H9 (cell line): ENCODE data around the gene TMEM127. TPM values are rescaled to one million over a fixed set of nuclear protein-coding genes. Genes with fewer than 3 reads are reported as not detected.
"Not testable (repeated sequence)": the region's sequence is repeated elsewhere in the genome, so short reads cannot be mapped to it uniquely, and the experiment has no call there.

Source experiments
- DNase-seq: peaks from one replicate; pipeline ENCODE4 v3.0.0-alpha.2; 2017
- H2AFZ ChIP-seq: one replicate; pipeline ENCODE4 v1.6.1; 2013; ENCODE audit warnings: mild to moderate bottlenecking, low read length, control low read depth, moderate library complexity
- H2AK5ac ChIP-seq: 2 replicates; pipeline ENCODE4 v1.6.1; 2013; ENCODE audit warnings: low read length, control low read depth, mixed read lengths; ENCODE audit not compliant: insufficient read length
- H2BK120ac ChIP-seq: one replicate; pipeline ENCODE4 v1.6.1; 2013; ENCODE audit warnings: low read depth, mild to moderate bottlenecking, low read length, control low read depth, inconsistent platforms; ENCODE audit not compliant: poor library complexity, severe bottlenecking
- H2BK12ac ChIP-seq: 2 replicates; pipeline ENCODE4 v1.6.1; 2013; ENCODE audit warnings: low read length, control low read depth, mixed read lengths, low read depth; ENCODE audit not compliant: insufficient read length
- H2BK15ac ChIP-seq: 2 replicates; pipeline ENCODE4 v1.6.1; 2013; ENCODE audit warnings: low read depth, low read length, control low read depth
- H2BK20ac ChIP-seq: one replicate; pipeline ENCODE4 v1.6.1; 2013; ENCODE audit warnings: low read depth, mild to moderate bottlenecking, low read length, control low read depth, inconsistent platforms; ENCODE audit not compliant: poor library complexity, severe bottlenecking
- H2BK5ac ChIP-seq: 2 replicates; pipeline ENCODE4 v1.6.1; 2013; ENCODE audit warnings: low read length, control low read depth, mixed read lengths; ENCODE audit not compliant: insufficient read length
- H3K14ac ChIP-seq: 2 replicates; pipeline ENCODE4 v1.6.1; 2013; ENCODE audit warnings: low read length, control low read depth; ENCODE audit not compliant: insufficient read depth
- H3K18ac ChIP-seq: 2 replicates; pipeline ENCODE4 v1.6.1; 2013; ENCODE audit warnings: low read depth, mild to moderate bottlenecking, mixed read lengths, low read length, control low read depth; ENCODE audit not compliant: insufficient read length
- H3K23ac ChIP-seq: 2 replicates; pipeline ENCODE4 v1.6.1; 2013; ENCODE audit warnings: low read length, control low read depth, mixed read lengths, low read depth; ENCODE audit not compliant: insufficient read length
- H3K23me2 ChIP-seq: 2 replicates; pipeline ENCODE4 v1.6.1; 2013; ENCODE audit warnings: low read depth, mild to moderate bottlenecking, mixed read lengths, low read length, control low read depth; ENCODE audit not compliant: insufficient read length, poor library complexity, severe bottlenecking
- H3K27ac ChIP-seq: 2 replicates; pipeline ENCODE4 v1.5.1; 2013; ENCODE audit warnings: low read length, control low read depth, mixed read lengths, low read depth; ENCODE audit not compliant: insufficient read length
- H3K27me3 ChIP-seq: 2 replicates; pipeline ENCODE4 v1.6.1; 2013; ENCODE audit warnings: low read length, control low read depth, inconsistent platforms; ENCODE audit not compliant: insufficient read depth
- H3K4ac ChIP-seq: 2 replicates; pipeline ENCODE4 v1.6.1; 2013; ENCODE audit warnings: low read depth, mild to moderate bottlenecking, control low read depth, inconsistent platforms, low read length, moderate library complexity
- H3K4me1 ChIP-seq: 2 replicates; pipeline ENCODE4 v1.6.1; 2013; ENCODE audit warnings: low read length, control low read depth, inconsistent platforms; ENCODE audit not compliant: insufficient read depth
- H3K4me2 ChIP-seq: 2 replicates; pipeline ENCODE4 v1.6.1; 2013; ENCODE audit warnings: low read length, control low read depth, mixed read lengths; ENCODE audit not compliant: insufficient read length, insufficient read depth
- H3K56ac ChIP-seq: 2 replicates; pipeline ENCODE4 v1.6.1; 2013; ENCODE audit warnings: low read depth, mild to moderate bottlenecking, mixed read lengths, low read length, control low read depth; ENCODE audit not compliant: insufficient read length
- H3K79me1 ChIP-seq: 2 replicates; pipeline ENCODE4 v1.6.1; 2013; ENCODE audit warnings: low read depth, mild to moderate bottlenecking, moderate library complexity, low read length, control low read depth, inconsistent platforms; ENCODE audit not compliant: insufficient read depth, poor library complexity, severe bottlenecking
- H3K79me2 ChIP-seq: 2 replicates; pipeline ENCODE4 v1.6.1; 2013; ENCODE audit warnings: low read length, control low read depth, inconsistent platforms; ENCODE audit not compliant: insufficient read depth
- H3K9ac ChIP-seq: 2 replicates; pipeline ENCODE4 v1.6.1; 2013; ENCODE audit warnings: low read length, control low read depth, mixed read lengths; ENCODE audit not compliant: insufficient read length; ENCODE audit errors: extremely low read depth
- H3K9me3 ChIP-seq: one replicate; pipeline ENCODE4 v1.6.1; 2013; ENCODE audit warnings: low read depth, low read length, inconsistent platforms; ENCODE audit not compliant: control insufficient read depth
- H3T11ph ChIP-seq: one replicate; pipeline ENCODE4 v1.6.1; 2013; ENCODE audit warnings: mild to moderate bottlenecking, low read length, control low read depth, inconsistent platforms
- H4K20me1 ChIP-seq: one replicate; pipeline ENCODE4 v1.6.1; 2013; ENCODE audit not compliant: control insufficient read depth, insufficient read length, insufficient read depth
- H4K5ac ChIP-seq: 2 replicates; pipeline ENCODE4 v1.6.1; 2013; ENCODE audit warnings: low read depth, mild to moderate bottlenecking, mixed read lengths, low read length, control low read depth; ENCODE audit not compliant: insufficient read length
- H4K8ac ChIP-seq: replicated peaks from 2 replicates; pipeline ENCODE4 v1.6.1; 2013; ENCODE audit warnings: low read length, control low read depth, mixed read lengths, low read depth; ENCODE audit not compliant: insufficient read length
- H4K91ac ChIP-seq: 2 replicates; pipeline ENCODE4 v1.6.1; 2013; ENCODE audit warnings: low read depth, mild to moderate bottlenecking, moderate library complexity, mixed read lengths, low read length, control low read depth; ENCODE audit not compliant: insufficient read length
- H3K27ac Mint-ChIP-seq, 3 experiments: 2 replicates in 2 of 3; 3 replicates in 1 of 3; pipeline ENCODE4 v1.8.0; 2020 to 2021; ENCODE audit warnings: mixed read lengths in 3 of 3, mild to moderate bottlenecking in 1 of 3, moderate library complexity in 1 of 3
- H3K27me3 Mint-ChIP-seq: 2 replicates; pipeline ENCODE4 v1.8.0; 2021; ENCODE audit warnings: low read depth, mild to moderate bottlenecking, moderate library complexity, mixed read lengths
- H3K36me3 Mint-ChIP-seq, 3 experiments: 2 replicates in 2 of 3; 3 replicates in 1 of 3; pipeline ENCODE4 v1.8.0; 2020 to 2021; ENCODE audit warnings: low read depth in 3 of 3, mixed read lengths in 3 of 3; ENCODE audit not compliant: insufficient read depth in 1 of 3
- H3K4me1 Mint-ChIP-seq, 2 experiments: 2 replicates each; pipeline ENCODE4 v1.8.0; 2020; ENCODE audit warnings: mixed read lengths in 2 of 2
- H3K4me3 Mint-ChIP-seq, 2 experiments: 2 replicates in 1 of 2; 3 replicates in 1 of 2; pipeline ENCODE4 v1.8.0; 2020 to 2021; ENCODE audit warnings: mild to moderate bottlenecking in 2 of 2, mixed read lengths in 2 of 2, moderate library complexity in 1 of 2
- H3K9me3 Mint-ChIP-seq, 2 experiments: 2 replicates in 1 of 2; 3 replicates in 1 of 2; pipeline ENCODE4 v1.8.0; 2020; ENCODE audit warnings: mild to moderate bottlenecking in 2 of 2, mixed read lengths in 2 of 2, moderate library complexity in 1 of 2
- WGBS: extraction: QIAGEN DNeasy Blood & Tissue Kit; methylation state at CpG from one replicate; pipeline ENCODE4 v1.1.7; 2013; ENCODE audit warnings: missing lambda C conversion rate, low lambda C conversion rate, mixed read lengths; ENCODE audit not compliant: insufficient read length; ENCODE audit errors: extremely low coverage; 5-methylcytosine and 5-hydroxymethylcytosine counted together
- total RNA-seq: library from RNA; stranded (reverse); gene quantifications from 2 replicates; pipeline ENCODE4 v1.2.1, GENCODE V29; 2021
- TF ChIP-seq, protein P1 (sequence below): fragments of 200-600 bp; sonication (generic); conservative IDR thresholded peaks from 3 replicates; pipeline ENCODE4 v1.8.0; 2021; ENCODE audit warnings: antibody characterized with exemption, mild to moderate bottlenecking

The TMEM127 gene
- total RNA-seq, 1 experiment from 2014 or later: 30.1 TPM

DNA sequence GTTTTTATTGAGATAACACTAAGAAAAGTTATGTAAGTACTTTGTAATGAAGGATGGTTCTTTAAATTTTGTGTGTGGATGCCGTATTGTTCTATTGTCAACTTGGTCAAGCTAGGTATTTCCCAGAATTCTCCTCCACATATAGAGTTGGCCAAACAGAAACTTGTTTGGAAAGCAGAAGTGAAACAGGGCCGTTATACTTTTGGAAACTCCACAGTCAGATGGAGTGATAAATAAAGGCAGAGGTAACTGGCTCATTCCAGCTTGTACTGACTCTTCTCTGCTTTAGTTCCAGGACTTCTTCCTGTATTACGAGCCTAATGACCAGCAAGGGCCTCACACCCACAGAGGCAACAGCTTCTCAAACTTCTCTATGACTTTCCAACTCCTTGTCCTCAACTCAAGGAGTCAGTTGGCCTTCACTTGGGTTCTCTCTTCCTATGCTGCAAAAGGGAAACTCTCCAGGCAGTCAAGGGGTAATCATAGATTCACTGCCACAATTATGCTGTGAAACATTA is 40.7 kb downstream of the TMEM127 start:
- Histone ChIP-seq H3K79me2 (no peaks in the 10 kb centered on the region), H3K79me1 (no peaks in the 10 kb centered on the region), H3K18ac (no peak overlapping the region), H2BK15ac (no peak overlapping the region), H4K5ac (no peak overlapping the region), H2BK5ac (no peak overlapping the region), H3K23me2 (no peaks in the 10 kb centered on the region), H3K4ac (no peak overlapping the region), H3K27me3 (no peaks in the 10 kb centered on the region), H4K91ac (no peak overlapping the region), H4K8ac (no peak overlapping the region), H2BK12ac (no peak overlapping the region), H3T11ph (no peak overlapping the region), H3K27ac (no peak overlapping the region), H3K14ac (no peak overlapping the region), H4K20me1 (no peaks in the 10 kb centered on the region), H2AFZ (no peak overlapping the region), H3K4me2 (no peak overlapping the region), H3K56ac (no peak overlapping the region), H2BK120ac (no peak overlapping the region), H2BK20ac (no peak overlapping the region), H3K4me1 (no peaks in the 10 kb centered on the region), H3K9me3 (no peaks in the 10 kb centered on the region), H3K9ac (no peak overlapping the region), H2AK5ac (no peak overlapping the region), H3K23ac (no peak overlapping the region)
- Mint-ChIP-seq H3K4me3 (no peak overlapping the region), H3K36me3 (no peaks in the 10 kb centered on the region), H3K27ac (no peak overlapping the region), H3K4me1 (peaks cover 11 to 16% of the 10 kb centered on the region in 2 experiments), H3K9me3 (no peaks in the 10 kb centered on the region), H3K27me3 (no peaks in the 10 kb centered on the region)
- TF ChIP-seq, protein P1, sequence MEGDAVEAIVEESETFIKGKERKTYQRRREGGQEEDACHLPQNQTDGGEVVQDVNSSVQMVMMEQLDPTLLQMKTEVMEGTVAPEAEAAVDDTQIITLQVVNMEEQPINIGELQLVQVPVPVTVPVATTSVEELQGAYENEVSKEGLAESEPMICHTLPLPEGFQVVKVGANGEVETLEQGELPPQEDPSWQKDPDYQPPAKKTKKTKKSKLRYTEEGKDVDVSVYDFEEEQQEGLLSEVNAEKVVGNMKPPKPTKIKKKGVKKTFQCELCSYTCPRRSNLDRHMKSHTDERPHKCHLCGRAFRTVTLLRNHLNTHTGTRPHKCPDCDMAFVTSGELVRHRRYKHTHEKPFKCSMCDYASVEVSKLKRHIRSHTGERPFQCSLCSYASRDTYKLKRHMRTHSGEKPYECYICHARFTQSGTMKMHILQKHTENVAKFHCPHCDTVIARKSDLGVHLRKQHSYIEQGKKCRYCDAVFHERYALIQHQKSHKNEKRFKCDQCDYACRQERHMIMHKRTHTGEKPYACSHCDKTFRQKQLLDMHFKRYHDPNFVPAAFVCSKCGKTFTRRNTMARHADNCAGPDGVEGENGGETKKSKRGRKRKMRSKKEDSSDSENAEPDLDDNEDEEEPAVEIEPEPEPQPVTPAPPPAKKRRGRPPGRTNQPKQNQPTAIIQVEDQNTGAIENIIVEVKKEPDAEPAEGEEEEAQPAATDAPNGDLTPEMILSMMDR: no peak
- no peak for DNase-seq
- WGBS: no CpG with 5 or more reads among the region's 3 CpGs

DNA sequence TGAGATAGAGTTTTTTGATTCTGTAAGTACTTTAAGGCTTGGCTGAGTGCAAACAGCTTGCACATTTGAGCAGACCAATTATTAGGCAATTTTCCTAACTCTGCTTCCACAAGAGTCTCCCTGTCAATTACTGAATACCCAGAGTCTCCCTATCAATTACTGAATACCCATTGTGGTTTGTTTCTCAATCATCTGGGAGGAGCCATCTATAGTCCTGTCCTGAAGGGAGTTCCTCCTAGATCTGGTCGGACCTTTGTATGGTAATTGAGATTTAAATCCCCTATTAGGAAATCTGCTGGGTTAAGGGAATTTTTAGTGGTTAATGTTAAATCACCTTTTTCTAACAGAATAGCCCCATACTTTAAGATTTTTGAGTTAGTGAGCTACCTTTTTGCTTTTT is 44.7 kb downstream of the TMEM127 start:
- not testable (repeated sequence) for H3K27ac Mint-ChIP-seq, H2BK120ac ChIP-seq, H3T11ph ChIP-seq, H3K36me3 Mint-ChIP-seq, H3K9me3 ChIP-seq, H3K14ac ChIP-seq, H4K91ac ChIP-seq, H4K5ac ChIP-seq, H3K27me3 ChIP-seq, H3K9me3 Mint-ChIP-seq, H3K79me1 ChIP-seq, H3K23me2 ChIP-seq, H3K56ac ChIP-seq, H2BK20ac ChIP-seq, H3K9ac ChIP-seq, H2AK5ac ChIP-seq, DNase-seq, H2AFZ ChIP-seq, H4K8ac ChIP-seq, H3K27me3 Mint-ChIP-seq, H3K4me2 ChIP-seq, H3K23ac ChIP-seq, H3K79me2 ChIP-seq, H2BK5ac ChIP-seq, H3K27ac ChIP-seq, H3K18ac ChIP-seq, H3K4me3 Mint-ChIP-seq, H2BK12ac ChIP-seq, H3K4me1 ChIP-seq, H2BK15ac ChIP-seq, H4K20me1 ChIP-seq, H3K4ac ChIP-seq
- peaks cover 11 to 16% of the 10 kb centered on the region in 2 experiments for H3K4me1 Mint-ChIP-seq
- no CpG with 5 or more reads among the region's 1 CpG for WGBS
